Measurements from ENCODE around the gene CCNB2.

DNA sequence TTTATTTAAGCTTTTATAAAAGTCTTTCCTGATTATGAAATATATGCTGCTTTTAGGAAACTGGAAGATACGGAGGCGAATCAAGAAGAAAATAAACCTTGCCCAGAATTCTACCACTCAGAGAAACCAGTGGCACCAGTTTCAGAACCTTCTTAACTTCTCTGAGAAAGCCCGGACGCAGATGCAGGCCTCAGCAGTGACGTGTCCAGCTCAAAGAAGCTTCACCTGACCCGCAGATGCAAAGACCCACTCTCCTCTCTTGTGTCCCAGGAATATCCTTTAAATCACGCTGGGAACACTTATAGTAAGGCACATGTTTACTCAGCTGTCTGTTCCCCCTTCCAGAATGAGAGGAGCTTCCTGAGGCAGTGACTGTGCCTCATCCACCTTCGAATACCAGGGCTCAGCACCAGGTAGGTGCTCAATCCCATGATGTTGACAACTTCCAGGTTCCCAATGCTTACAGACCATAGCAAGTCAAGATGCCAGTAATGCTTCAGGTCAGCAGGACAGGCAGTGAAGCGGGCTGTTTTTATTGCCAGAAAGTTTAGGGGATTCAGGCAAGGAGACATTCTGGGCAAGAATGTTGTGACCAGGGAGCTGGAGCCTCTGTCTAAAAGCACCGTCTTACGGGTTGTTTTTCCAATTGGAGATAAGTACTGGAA is 61.8 kb downstream of the CCNB2 start:
- no peak for TF ChIP-seq POLR2AphosphoS5 (IDR thresholded peaks at IDR 0.05; ENCODE audit: low read depth, low read length)
- no peak for TF ChIP-seq CTCF (IDR thresholded peaks at IDR 0.05)
